Endothelial cell of umbilical vein (primary cell): Measurements from ENCODE around the gene LIMCH1.

ENCODE experiments used
- JUN ChIP-seq: IDR thresholded peaks from 2 replicates; pipeline ENCODE4 v1.6.1; 2011; ENCODE audit warnings: borderline replicate concordance, low read depth; ENCODE audit not compliant: insufficient read length, insufficient read depth
- POLR2A ChIP-seq: IDR thresholded peaks from 2 replicates; pipeline ENCODE4 v1.6.1; 2012; ENCODE audit warnings: low read depth, mild to moderate bottlenecking, control low read depth, low read length
- POLR2AphosphoS5 ChIP-seq: IDR thresholded peaks from 2 replicates; pipeline ENCODE4 v1.6.1; 2012; ENCODE audit warnings: low read depth, mild to moderate bottlenecking, control low read depth, low read length, moderate library complexity; ENCODE audit not compliant: insufficient read depth
- TF ChIP-seq, protein P1 (sequence below), 2 donors: IDR thresholded peaks; 1 replicate in 1 of 2; 2 replicates in 1 of 2; pipeline ENCODE4 v1.5.1; 2011; ENCODE audit warnings: low read length in 2 of 2, mild to moderate bottlenecking in 2 of 2, moderate library complexity in 2 of 2, control low read depth in 1 of 2, inconsistent platforms in 1 of 2, low read depth in 1 of 2; ENCODE audit not compliant: insufficient read depth in 1 of 2; ENCODE audit errors: extremely low read depth in 1 of 2

GRCh38 chr4:41640906-41641305, 102.9 kb downstream of the LIMCH1 start:
- TF ChIP-seq, protein P1, sequence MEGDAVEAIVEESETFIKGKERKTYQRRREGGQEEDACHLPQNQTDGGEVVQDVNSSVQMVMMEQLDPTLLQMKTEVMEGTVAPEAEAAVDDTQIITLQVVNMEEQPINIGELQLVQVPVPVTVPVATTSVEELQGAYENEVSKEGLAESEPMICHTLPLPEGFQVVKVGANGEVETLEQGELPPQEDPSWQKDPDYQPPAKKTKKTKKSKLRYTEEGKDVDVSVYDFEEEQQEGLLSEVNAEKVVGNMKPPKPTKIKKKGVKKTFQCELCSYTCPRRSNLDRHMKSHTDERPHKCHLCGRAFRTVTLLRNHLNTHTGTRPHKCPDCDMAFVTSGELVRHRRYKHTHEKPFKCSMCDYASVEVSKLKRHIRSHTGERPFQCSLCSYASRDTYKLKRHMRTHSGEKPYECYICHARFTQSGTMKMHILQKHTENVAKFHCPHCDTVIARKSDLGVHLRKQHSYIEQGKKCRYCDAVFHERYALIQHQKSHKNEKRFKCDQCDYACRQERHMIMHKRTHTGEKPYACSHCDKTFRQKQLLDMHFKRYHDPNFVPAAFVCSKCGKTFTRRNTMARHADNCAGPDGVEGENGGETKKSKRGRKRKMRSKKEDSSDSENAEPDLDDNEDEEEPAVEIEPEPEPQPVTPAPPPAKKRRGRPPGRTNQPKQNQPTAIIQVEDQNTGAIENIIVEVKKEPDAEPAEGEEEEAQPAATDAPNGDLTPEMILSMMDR (IDR thresholded peaks at IDR 0.05; ENCODE audit: extremely low read depth in 1 of 2, insufficient read depth in 1 of 2, low read depth in 1 of 2, low read length in 2 of 2), result no peak
- TF ChIP-seq POLR2AphosphoS5, result no peak
- TF ChIP-seq POLR2A, result no peak
- TF ChIP-seq JUN, result no peak
